RWPE2 (cell line): Measurements from ENCODE around the gene EPB41L5.

Experiments
- ATAC-seq: fragments of 200-7000 bp; cut with Tn5 transposase; 3 replicates; pipeline ENCODE4 v1.9.1; 2021; ENCODE audit warnings: low read depth
- DNase-seq: peaks from one replicate; pipeline ENCODE4 v3.0.0-alpha.2; 2020; ENCODE audit warnings: low spot score
- H3K27ac ChIP-seq: fragments of 450-650 bp; 2 replicates; pipeline ENCODE4 v1.5.1; 2017; ENCODE audit warnings: mild to moderate bottlenecking; ENCODE audit not compliant: poor library complexity, severe bottlenecking
- H3K27me3 ChIP-seq: fragments of 250-450 bp; sonication (Bioruptor Pico); 2 replicates; pipeline ENCODE4 v1.5.1; 2021; ENCODE audit warnings: mild to moderate bottlenecking, moderate library complexity; ENCODE audit not compliant: insufficient read depth, poor library complexity, severe bottlenecking
- H3K36me3 ChIP-seq: fragments of 250-450 bp; sonication (Bioruptor Pico); 2 replicates; pipeline ENCODE4 v1.5.1; 2020; ENCODE audit warnings: low read depth, mild to moderate bottlenecking, moderate library complexity
- H3K4me1 ChIP-seq: fragments of 250-450 bp; sonication (Bioruptor Pico); 2 replicates; pipeline ENCODE4 v1.5.1; 2021; ENCODE audit warnings: mild to moderate bottlenecking, moderate library complexity; ENCODE audit not compliant: insufficient read depth, poor library complexity, severe bottlenecking
- H3K4me3 ChIP-seq: fragments of 250-450 bp; sonication (Bioruptor Pico); 2 replicates; pipeline ENCODE4 v1.5.1; 2021; ENCODE audit warnings: mild to moderate bottlenecking, moderate library complexity; ENCODE audit not compliant: severe bottlenecking
- H3K9me3 ChIP-seq: fragments of 250-450 bp; sonication (Bioruptor Pico); 2 replicates; pipeline ENCODE4 v1.5.1; 2021; ENCODE audit warnings: mild to moderate bottlenecking, moderate library complexity; ENCODE audit not compliant: severe bottlenecking
- CTCF ChIP-seq: fragments of 450-650 bp; IDR thresholded peaks from one replicate; pipeline ENCODE4 v1.5.1; 2017; ENCODE audit warnings: mild to moderate bottlenecking, moderate library complexity; ENCODE audit not compliant: poor library complexity, severe bottlenecking

EPB41L5 gene

GRCh38 chr2:120123090-120123489 lies 110.2 kb downstream of the EPB41L5 start:
- ATAC-seq = no peak

DNA sequence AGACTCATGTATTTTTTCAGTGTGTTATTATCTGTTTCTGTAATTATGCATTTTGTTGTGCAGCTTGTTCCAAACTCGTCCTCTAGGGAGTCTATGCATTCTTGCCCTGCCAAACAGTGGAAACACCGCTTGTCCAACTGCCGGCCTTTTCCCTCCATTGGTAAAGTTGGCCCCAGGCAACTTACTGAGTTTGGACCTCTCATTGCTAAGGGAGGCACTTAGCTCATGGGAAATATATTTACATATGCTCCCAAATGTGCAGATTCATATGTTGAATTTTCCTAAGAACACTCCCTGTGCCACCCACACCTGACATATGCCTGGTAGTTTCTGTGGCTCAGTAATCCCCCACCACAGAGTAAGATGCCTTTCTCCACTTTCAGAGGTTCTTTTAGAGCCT lies 112.3 kb downstream of the EPB41L5 start:
- TF ChIP-seq CTCF = no peak
- DNase-seq = no peak
- Histone ChIP-seq H3K27me3 (no peaks in the 10 kb centered on the region), H3K4me3 (no peak overlapping the region), H3K4me1 (no peaks in the 10 kb centered on the region), H3K27ac (no peak overlapping the region), H3K9me3 (no peaks in the 10 kb centered on the region), H3K36me3 (peaks cover 5% of the 10 kb centered on the region; the same call in 1 of the 2 replicates)
- no peak for ATAC-seq

More at GRCh38 chr2:120123090-120123489, 110.2 kb downstream of the EPB41L5 start:
- TF ChIP-seq CTCF = no peak
- Histone ChIP-seq H3K9me3 (no peaks in the 10 kb centered on the region), H3K27me3 (no peaks in the 10 kb centered on the region), H3K4me3 (no peak overlapping the region), H3K27ac (no peak overlapping the region), H3K36me3 (peaks cover 3% of the 10 kb centered on the region; the same call in 1 of the 2 replicates), H3K4me1 (no peaks in the 10 kb centered on the region)
- DNase-seq = no peak

- H3K9me3 ChIP-seq = no peaks in the 10 kb centered on the region
- H3K27me3 ChIP-seq = no peaks in the 10 kb centered on the region
- H3K4me1 ChIP-seq = no peaks in the 10 kb centered on the region
- no peak for ATAC-seq
- no peak overlapping the region for H3K4me3 ChIP-seq
- no peak for TF ChIP-seq CTCF
- peaks cover 5% of the 10 kb centered on the region; the same call in 1 of the 2 replicates for H3K36me3 ChIP-seq
- no peak overlapping the region for H3K27ac ChIP-seq
- no peak for DNase-seq
These were observed 115.3 kb downstream of the EPB41L5 start for GRCh38 chr2:120128216-120128615.

DNA sequence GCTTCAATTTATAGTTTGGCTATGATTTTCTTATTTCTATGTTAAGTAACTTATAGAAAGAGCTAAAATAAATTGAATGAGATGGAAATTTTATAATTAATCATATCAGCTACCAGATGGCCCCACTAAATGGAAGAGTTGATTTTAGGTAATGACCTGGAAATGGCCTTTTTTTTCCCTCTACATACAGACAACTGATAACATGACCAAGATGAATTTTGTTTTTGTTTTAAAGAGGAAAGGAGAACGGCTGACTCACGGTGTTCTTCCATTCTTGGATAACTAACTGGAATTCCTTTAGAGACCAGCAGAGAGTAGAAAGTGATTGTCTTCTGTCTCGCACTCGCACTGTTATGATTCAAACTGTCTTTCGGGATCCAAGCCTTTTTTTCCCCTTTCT lies 119.3 kb downstream of the EPB41L5 start:
- Histone ChIP-seq H3K36me3 (peaks cover 5% of the 10 kb centered on the region; the same call in 1 of the 2 replicates), H3K27me3 (no peaks in the 10 kb centered on the region), H3K4me3 (no peak overlapping the region), H3K27ac (no peak overlapping the region), H3K9me3 (no peaks in the 10 kb centered on the region), H3K4me1 (peaks cover 3% of the 10 kb centered on the region)
- ATAC-seq (no peak), DNase-seq (no peak)
- no peak for TF ChIP-seq CTCF

DNA sequence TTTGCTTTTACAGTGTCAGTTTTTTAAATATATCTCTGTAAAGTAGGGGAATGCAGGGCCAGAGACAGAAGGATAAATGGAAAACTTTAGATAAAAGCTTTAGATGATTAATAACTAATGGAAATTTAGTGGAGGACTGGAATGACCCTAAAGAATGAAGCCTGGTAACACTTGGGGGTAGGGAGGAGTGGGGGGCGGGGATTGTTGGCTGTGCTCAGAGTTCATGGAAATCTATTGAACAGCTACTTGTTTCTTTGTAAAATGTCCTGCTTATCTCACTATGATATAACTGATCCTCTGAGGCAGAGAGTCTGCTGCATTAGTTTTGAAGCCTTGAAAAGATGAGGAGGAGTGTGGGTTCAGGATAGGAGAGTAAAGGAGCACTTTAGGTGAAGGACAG lies 119.8 kb downstream of the EPB41L5 start:
- no peak for TF ChIP-seq CTCF
- no peak overlapping the region for H3K4me3 ChIP-seq

More for the DNA sequence above, 119.8 kb downstream of the EPB41L5 start:
- Histone ChIP-seq H3K9me3 (no peaks in the 10 kb centered on the region), H3K36me3 (peaks cover 5% of the 10 kb centered on the region; the same call in 1 of the 2 replicates), H3K27me3 (no peaks in the 10 kb centered on the region), H3K27ac (no peak overlapping the region), H3K4me1 (peaks cover 3% of the 10 kb centered on the region)
- ATAC-seq = no peak
- no peak for DNase-seq
